HS-27A (cell line): ENCODE data around the gene PPME1.

Experiments
- DNase-seq: peaks from one replicate; pipeline ENCODE4 v3.0.0-alpha.2; 2012; ENCODE audit warnings: low read depth, missing footprints

Gene PPME1

GRCh38 chr11:74159642-74160041 is 11.4 kb upstream of the PPME1 start:
- DNase-seq: no peak

GRCh38 chr11:74162681-74163467 is 8.2 kb upstream of the PPME1 start:
- no peak for DNase-seq

GRCh38 chr11:74168838-74169237 is 2.3 kb upstream of the PPME1 start:
- no peak for DNase-seq

GRCh38 chr11:74169738-74170458 is 1.2 kb upstream of the PPME1 start:
- no peak for DNase-seq

GRCh38 chr11:74171630-74171968 is 510 bp downstream of the PPME1 start:
- no peak for DNase-seq

GRCh38 chr11:74171997-74172396 is 908 bp downstream of the PPME1 start:
- no peak for DNase-seq

- no peak for DNase-seq
Measured at GRCh38 chr11:74175920-74176319, 4.8 kb downstream of the PPME1 start.

- no peak for DNase-seq
Measured at GRCh38 chr11:74179234-74180052, 8.4 kb downstream of the PPME1 start.

GRCh38 chr11:74182635-74183034 is 11.5 kb downstream of the PPME1 start:
- no peak for DNase-seq

GRCh38 chr11:74185285-74185684 is 14.2 kb downstream of the PPME1 start:
- no peak for DNase-seq

- DNase-seq: no peak
Measured at GRCh38 chr11:74185695-74186094, 14.6 kb downstream of the PPME1 start.

- DNase-seq: no peak
Measured at GRCh38 chr11:74195828-74196227, 24.7 kb downstream of the PPME1 start.

- DNase-seq: no peak
Measured at GRCh38 chr11:74196781-74197486, 25.8 kb downstream of the PPME1 start.

GRCh38 chr11:74203966-74204365 is 32.9 kb downstream of the PPME1 start:
- no peak for DNase-seq

- no peak for DNase-seq
Measured at GRCh38 chr11:74204701-74205100, 33.6 kb downstream of the PPME1 start.

- no peak for DNase-seq
Measured at GRCh38 chr11:74205181-74205580, 34.1 kb downstream of the PPME1 start.

- no peak for DNase-seq
Measured at GRCh38 chr11:74206746-74207145, 35.7 kb downstream of the PPME1 start.

GRCh38 chr11:74208507-74208906 is 37.4 kb downstream of the PPME1 start:
- no peak for DNase-seq

- DNase-seq: no peak
Measured at GRCh38 chr11:74212533-74212932, 41.4 kb downstream of the PPME1 start.

GRCh38 chr11:74220376-74220775 is 49.3 kb downstream of the PPME1 start:
- DNase-seq: no peak

- DNase-seq: no peak
Measured at GRCh38 chr11:74221816-74222215, 50.7 kb downstream of the PPME1 start.

GRCh38 chr11:74225565-74225964 is 54.5 kb downstream of the PPME1 start:
- DNase-seq: no peak
